T-cell (primary cell): ENCODE data around the gene TRMT112. TPM values are rescaled to one million over a fixed set of nuclear protein-coding genes. Genes with fewer than 3 reads are reported as not detected.

Experiments used
- ATAC-seq, 4 experiments: fragments of 200-7000 bp in 3 of 4; fragments of 150-1000 bp in 1 of 4; cut with Tn5 transposase; replicated peaks in 1 of 4; 1 replicate in 3 of 4; 2 replicates in 1 of 4; pipeline ENCODE4 v1.10.0; 2021; ENCODE audit warnings: moderate library complexity in 3 of 4, mild to moderate bottlenecking in 2 of 4, moderate number of reproducible peaks in 1 of 4
- CTCF ChIA-PET, 2 donors: fragments of 300-600 bp; sonication (Branson Sonifier 250); formaldehyde crosslinking; loops; one replicate each; lab custom pipeline; 2022; ENCODE audit warnings: antibody characterized with exemption in 2 of 2; lab: Charles Lee
- POLR2A ChIA-PET, 2 donors: fragments of 300-600 bp; sonication (Branson Sonifier 250); formaldehyde crosslinking; loops; one replicate each; lab custom pipeline; 2022; ENCODE audit warnings: antibody characterized with exemption in 2 of 2; lab: Charles Lee
- DNase-seq, 35 experiments: peaks; one replicate each; pipeline versions ENCODE4 v3.0.0 to v3.0.0-alpha.2; 2013 to 2023
- H3K27ac ChIP-seq: one replicate; pipeline ENCODE4 v1.5.1; 2013; ENCODE audit warnings: low read length
- H3K27me3 ChIP-seq, 2 experiments: replicated peaks in 1 of 2; 1 replicate in 1 of 2; 2 replicates in 1 of 2; pipeline versions ENCODE4 v1.6.1 to v1.7.0; 2013; ENCODE audit warnings: low read length in 1 of 2, mixed read lengths in 1 of 2; ENCODE audit not compliant: control insufficient read depth in 2 of 2, insufficient read depth in 2 of 2; ENCODE audit errors: extremely low read depth in 1 of 2
- H3K36me3 ChIP-seq, 2 donors: 1 replicate in 1 of 2; 2 replicates in 1 of 2; pipeline versions ENCODE4 v1.6.1 to v1.7.0; 2013; ENCODE audit warnings: low read length in 1 of 2; ENCODE audit not compliant: control insufficient read depth in 2 of 2, insufficient read depth in 1 of 2; ENCODE audit errors: extremely low read depth in 1 of 2
- H3K4me1 ChIP-seq, 2 experiments: 1 replicate in 1 of 2; 2 replicates in 1 of 2; pipeline versions ENCODE4 v1.6.1 to v1.7.0; 2013; ENCODE audit warnings: low read length in 2 of 2, mixed read lengths in 1 of 2; ENCODE audit not compliant: insufficient read depth in 2 of 2, control insufficient read depth in 1 of 2; ENCODE audit errors: extremely low read depth in 1 of 2
- H3K4me3 ChIP-seq, 2 donors: 1 replicate in 1 of 2; 2 replicates in 1 of 2; pipeline versions ENCODE4 v1.5.1 to v1.7.0; 2013; ENCODE audit warnings: mild to moderate bottlenecking in 2 of 2, low read length in 1 of 2, moderate library complexity in 1 of 2; ENCODE audit not compliant: control insufficient read depth in 1 of 2; ENCODE audit errors: extremely low read depth in 1 of 2
- H3K9me3 ChIP-seq: 2 replicates; pipeline ENCODE4 v1.7.0; 2013
- H3K27ac Mint-ChIP-seq, 2 donors: one replicate each; pipeline ENCODE4 v1.8.0; 2020 to 2021; ENCODE audit warnings: mild to moderate bottlenecking in 2 of 2, mixed read lengths in 2 of 2
- H3K27me3 Mint-ChIP-seq, 2 donors: one replicate each; pipeline ENCODE4 v1.8.0; 2021 to 2022; ENCODE audit warnings: mixed read lengths in 2 of 2
- H3K36me3 Mint-ChIP-seq: one replicate; pipeline ENCODE4 v1.8.0; 2021; ENCODE audit warnings: mixed read lengths
- H3K4me1 Mint-ChIP-seq, 3 donors: one replicate each; pipeline ENCODE4 v1.8.0; 2020 to 2022; ENCODE audit warnings: mixed read lengths in 3 of 3, mild to moderate bottlenecking in 1 of 3
- H3K4me3 Mint-ChIP-seq, 3 donors: one replicate each; pipeline ENCODE4 v1.8.0; 2020 to 2022; ENCODE audit warnings: mild to moderate bottlenecking in 3 of 3, mixed read lengths in 3 of 3, moderate library complexity in 3 of 3
- H3K9me3 Mint-ChIP-seq, 3 donors: one replicate each; pipeline ENCODE4 v1.8.0; 2020 to 2022; ENCODE audit warnings: mixed read lengths in 3 of 3
- WGBS: methylation state at CpG from one replicate; pipeline ENCODE4 v1.1.5; 2013; ENCODE audit warnings: missing lambda C conversion rate; ENCODE audit not compliant: insufficient coverage; 5-methylcytosine and 5-hydroxymethylcytosine counted together
- total RNA-seq, 35 experiments: library from RNA in 6 of 35; stranded (reverse) in 6 of 35; fragments of 120-200 nt in 1 of 35; gene quantifications; one replicate each; pipeline versions ENCODE4 v1.2.1 to v1.2.4 and lab custom pipeline; 2013 to 2026

Gene TRMT112
- total RNA-seq, 5 donors from 2014 or later (not counting 1 experiment from before 2014, with no cell fraction given): 104 to 177 (median 151) TPM

DNA sequence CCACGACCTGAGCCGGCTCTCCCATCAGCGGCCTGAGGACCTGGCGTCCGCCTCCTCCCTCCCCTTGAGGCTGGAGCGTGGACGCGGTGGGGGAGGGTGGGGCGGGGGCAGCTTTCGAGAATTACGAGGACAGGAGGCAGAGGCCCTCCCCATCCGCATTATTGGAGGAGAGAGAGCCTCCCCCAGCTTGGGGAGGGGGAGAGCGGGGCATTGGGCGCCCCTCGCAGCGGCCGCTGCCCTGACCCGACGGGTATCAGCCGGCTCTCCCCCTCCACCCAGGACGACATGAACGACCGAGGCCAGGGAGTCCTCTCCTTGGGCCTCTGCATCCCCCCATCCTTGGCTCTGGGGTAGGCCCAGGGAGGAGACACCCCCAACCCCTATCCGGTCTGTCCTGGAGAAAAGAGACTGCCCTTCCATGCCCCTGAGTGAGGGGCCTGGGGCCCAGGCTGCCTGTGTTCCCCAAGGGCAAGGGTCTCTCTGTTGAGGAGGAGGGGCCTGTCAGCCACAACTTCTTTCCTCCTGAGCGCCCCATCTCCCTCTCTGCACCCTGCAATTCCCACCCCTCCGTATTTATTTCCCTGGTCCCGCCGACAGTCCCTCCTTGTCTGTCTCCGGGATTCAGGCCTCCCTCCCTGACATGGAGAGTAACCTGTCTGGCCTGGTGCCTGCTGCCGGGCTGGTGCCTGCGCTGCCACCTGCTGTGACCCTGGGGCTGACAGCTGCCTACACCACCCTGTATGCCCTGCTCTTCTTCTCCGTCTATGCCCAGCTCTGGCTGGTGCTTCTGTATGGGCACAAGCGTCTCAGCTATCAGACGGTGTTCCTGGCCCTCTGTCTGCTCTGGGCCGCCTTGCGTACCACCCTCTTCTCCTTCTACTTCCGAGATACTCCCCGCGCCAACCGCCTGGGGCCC lies 31.2 kb downstream of the TRMT112 start:
- ChIA-PET CTCF (interaction anchor here (0.6 to 3.7 kb wide), 7 partner anchors 14 to 100 kb away, joined by 3 to 16 read pairs (median 6); partner anchors contain the start of genes CATSPERZ (in 1 of the 2), PRDX5 (in 1 of the 2), STIP1 (in 1 of the 2) and TRMT112 (in 1 of the 2)), POLR2A (interaction anchor here in 1 of 2 donors (1.6 to 1.7 kb wide), 2 partner anchors 14 to 31 kb away, joined by 5 to 6 read pairs; partner anchors contain the start of genes PRDX5 and TRMT112)
- ATAC-seq (no peak), DNase-seq (peak in 6 of 35 experiments; percentile 14 to 48 (median 27))
- Mint-ChIP-seq H3K9me3 (no peaks in the 10 kb centered on the region), H3K4me1 (peaks cover 25 to 32% (median 30%) of the 10 kb centered on the region in 3 donors), H3K27ac (peak overlapping the region; percentile 70 to 84), H3K27me3 (peaks cover 5 to 7% of the 10 kb centered on the region in 2 donors), H3K4me3 (peak overlapping the region; percentile 67 to 84 (median 74)), H3K36me3 (peaks cover 4% of the 10 kb centered on the region)
- Histone ChIP-seq H3K27me3 (peaks cover 4 to 18% of the 10 kb centered on the region in 2 experiments), H3K9me3 (no peaks in the 10 kb centered on the region), H3K36me3 (peaks cover 0 to 7% of the 10 kb centered on the region in 2 donors), H3K4me3 (peak overlapping the region; percentile 17 to 87), H3K4me1 (peaks cover 4 to 40% of the 10 kb centered on the region in 2 experiments), H3K27ac (peak overlapping the region; percentile 70)
- 66% methylated on average over 14 of the region's 40 CpGs for WGBS

- Mint-ChIP-seq H3K9me3 (no peaks in the 10 kb centered on the region), H3K4me1 (peaks cover 19 to 27% (median 25%) of the 10 kb centered on the region in 3 donors), H3K27me3 (peaks cover 0 to under 1% of the 10 kb centered on the region in 2 donors), H3K4me3 (peak within 1 kb of the TSS; percentile 84 to 86 (median 85)), H3K36me3 (peaks cover 5% of the 10 kb centered on the region), H3K27ac (peak within 1 kb of the TSS; percentile 92 to 95)
- H3K36me3 ChIP-seq: peaks cover 0 to 7% of the 10 kb centered on the region in 2 donors
- CTCF ChIA-PET: interaction anchor here (0.6 to 3.7 kb wide), 11 partner anchors 14 to 99 kb away, joined by 3 to 16 read pairs (median 5); partner anchors contain the start of genes CATSPERZ (in 1 of the 2), FKBP2 (in 1 of the 2), PRDX5 (in 1 of the 2) and STIP1 (in 1 of the 2)
- H3K4me3 ChIP-seq: peak within 1 kb of the TSS; percentile 76 to 87
- H3K27me3 ChIP-seq: peaks cover 0 to 9% of the 10 kb centered on the region in 2 experiments
- no peaks in the 10 kb centered on the region for H3K9me3 ChIP-seq
- ATAC-seq (peak; percentile 70 to 77 (median 74)), DNase-seq (peak; percentile 81 to 97 (median 91))
- under 1% methylated on average over 92 of the region's 102 CpGs for WGBS
- peak within 1 kb of the TSS; percentile 100 for H3K27ac ChIP-seq
- POLR2A ChIA-PET: interaction anchor here in 1 of 2 donors (0.6 to 1.7 kb wide), 6 partner anchors 13 to 99 kb away, joined by 3 to 6 read pairs (median 4); partner anchors contain the start of genes FKBP2, PRDX5, STIP1 and TRMT112
- peaks cover 4 to 37% of the 10 kb centered on the region in 2 experiments for H3K4me1 ChIP-seq
These were observed 32.1 kb downstream of the TRMT112 start, which contains the start of gene GPR137 for GRCh38 chr11:64284962-64285884. Gene GPR137, plus strand, starts transcription at chr11:64285848. Its CDS starts 677 bp downstream, at chr11:64286525.

GRCh38 chr11:64284048-64284961 lies 33.1 kb downstream of the TRMT112 start, which contains the start of gene BAD:
Gene BAD, minus strand, starts transcription at chr11:64284665. Its CDS starts 297 bp downstream, at chr11:64284368.
- Histone ChIP-seq H3K9me3 (no peaks in the 10 kb centered on the region), H3K27ac (peak within 1 kb of the TSS; percentile 100), H3K4me1 (peaks cover 4 to 37% of the 10 kb centered on the region in 2 experiments), H3K27me3 (peaks cover 0 to under 1% of the 10 kb centered on the region in 2 experiments), H3K4me3 (peak within 1 kb of the TSS; percentile 76 to 87), H3K36me3 (peaks cover 0 to 7% of the 10 kb centered on the region in 2 donors)
- peak; percentile 79 to 83 (median 80) for ATAC-seq
- CTCF ChIA-PET: interaction anchor here (0.6 to 3.7 kb wide), 10 partner anchors 13 to 98 kb away, joined by 3 to 16 read pairs (median 6); partner anchors contain the start of genes CATSPERZ (in 1 of the 2), FKBP2 (in 1 of the 2), PRDX5 (in 1 of the 2) and STIP1 (in 1 of the 2)
- Mint-ChIP-seq H3K9me3 (no peaks in the 10 kb centered on the region), H3K36me3 (peaks cover 5% of the 10 kb centered on the region), H3K4me3 (peak within 1 kb of the TSS; percentile 84 to 86 (median 85)), H3K27ac (peak within 1 kb of the TSS; percentile 92 to 95), H3K27me3 (no peaks in the 10 kb centered on the region), H3K4me1 (peaks cover 19 to 27% (median 25%) of the 10 kb centered on the region in 3 donors)
- WGBS: 5% methylated on average over 33 of the region's 44 CpGs
- DNase-seq: peak; percentile 81 to 94 (median 89)
- POLR2A ChIA-PET: interaction anchor here (0.5 to 1.7 kb wide), 7 partner anchors 9 to 43 kb away, joined by 3 to 6 read pairs (median 5); partner anchors contain the start of genes FKBP2 (in 1 of the 2), PRDX5 (in 1 of the 2) and TRMT112 (in 1 of the 2)

DNA sequence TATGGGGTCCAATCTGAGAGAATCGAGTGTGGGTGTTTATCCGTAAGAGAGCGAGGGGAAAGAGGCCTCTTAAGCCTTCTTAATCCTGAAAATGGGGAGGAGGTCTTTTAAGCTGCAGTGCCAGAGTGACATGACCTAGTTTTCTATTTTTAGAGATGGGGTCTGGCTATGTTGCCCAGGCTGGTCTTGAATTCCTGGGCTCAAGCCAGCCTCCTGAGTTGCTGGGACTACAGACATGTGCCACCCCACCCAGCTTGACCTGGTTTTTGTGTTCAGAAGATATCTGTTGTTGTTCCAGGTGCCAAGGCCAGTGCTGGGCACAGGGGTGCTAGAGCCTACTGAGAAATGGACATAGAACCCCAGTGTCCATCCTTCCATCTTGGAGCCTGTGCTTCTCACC lies 34.3 kb downstream of the TRMT112 start:
- Mint-ChIP-seq H3K27ac (no peak overlapping the region), H3K4me1 (peaks cover 19 to 27% (median 25%) of the 10 kb centered on the region in 3 donors), H3K36me3 (peaks cover 11% of the 10 kb centered on the region), H3K27me3 (no peaks in the 10 kb centered on the region), H3K9me3 (no peaks in the 10 kb centered on the region), H3K4me3 (peak overlapping the region; percentile 34 to 86 (median 84))
- Histone ChIP-seq H3K4me3 (no peak overlapping the region), H3K27ac (no peak overlapping the region), H3K27me3 (no peaks in the 10 kb centered on the region), H3K9me3 (no peaks in the 10 kb centered on the region), H3K36me3 (peaks cover 0 to 12% of the 10 kb centered on the region in 2 donors), H3K4me1 (peaks cover 4 to 37% of the 10 kb centered on the region in 2 experiments)
- ChIA-PET CTCF (interaction anchor here (0.5 to 3.7 kb wide), 4 partner anchors 11 to 34 kb away, joined by 4 to 16 read pairs (median 4); no protein-coding TSS in a partner anchor), POLR2A (interaction anchor here (0.5 to 1.3 kb wide), 4 partner anchors 11 to 106 kb away, joined by 3 to 6 read pairs (median 4); no protein-coding TSS in a partner anchor)
- whole genome bisulfite sequencing: 96% methylated on average over 3 of the region's 3 CpGs
- no peak for DNase-seq
- ATAC-seq: no peak
